ENCODE data around the gene RAC3.

The RAC3 gene

GRCh38 chr17:82077617-82078358 lies 46.3 kb downstream of the RAC3 start:
- no peak for DNase-seq

GRCh38 chr17:82078433-82078832 lies 47.0 kb downstream of the RAC3 start:
- no peak for DNase-seq

GRCh38 chr17:82079001-82079677 lies 47.7 kb downstream of the RAC3 start:
- DNase-seq, result no peak

GRCh38 chr17:82080048-82080788 lies 48.7 kb downstream of the RAC3 start:
- no peak for DNase-seq

- no peak for DNase-seq
These were observed 49.4 kb downstream of the RAC3 start for GRCh38 chr17:82080789-82081464.

DNA sequence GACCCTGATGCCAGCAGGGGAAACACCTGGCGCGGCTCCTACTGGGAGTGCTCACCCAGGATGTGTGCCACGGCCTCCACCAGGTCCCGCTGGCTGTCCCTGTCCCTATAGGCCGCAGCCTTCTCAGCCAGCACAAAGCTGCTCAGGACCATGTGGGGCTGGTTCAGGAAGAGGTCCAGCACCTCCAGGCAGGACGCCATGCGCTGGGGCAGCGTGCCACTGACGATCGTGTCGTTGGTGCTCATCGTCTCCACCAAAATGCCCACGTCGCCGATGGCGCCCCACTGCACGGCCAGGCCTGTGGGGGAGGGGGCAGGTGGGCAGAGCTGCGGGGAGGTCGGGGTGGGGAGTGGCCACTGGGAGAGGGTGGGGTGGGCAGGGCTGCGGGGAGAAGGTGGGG lies 50.1 kb downstream of the RAC3 start:
- DNase-seq, result no peak

- DNase-seq, result no peak
These were observed 50.5 kb downstream of the RAC3 start for GRCh38 chr17:82081966-82082365.

GRCh38 chr17:82082456-82082855 lies 51.0 kb downstream of the RAC3 start:
- no peak for DNase-seq

DNA sequence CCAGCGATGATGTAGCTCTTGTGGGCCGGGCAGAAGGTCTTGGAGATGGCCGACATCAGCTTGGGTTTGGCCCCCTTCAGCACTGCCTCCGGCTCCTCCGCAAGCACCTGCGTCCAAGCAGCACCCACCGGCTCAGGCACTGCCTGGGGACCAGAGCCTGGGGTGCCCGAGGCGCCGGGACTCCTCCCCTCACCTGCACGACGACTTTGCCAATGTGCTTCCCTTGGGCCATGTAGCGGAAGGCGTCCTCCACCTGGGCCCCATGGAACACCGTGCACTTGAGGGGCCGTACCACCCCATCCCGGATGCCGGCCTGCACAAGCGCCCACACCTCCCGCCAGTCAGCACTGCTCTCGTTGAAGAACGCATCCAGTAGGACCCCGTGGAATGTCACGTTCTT lies 51.5 kb downstream of the RAC3 start:
- DNase-seq, result no peak

Measured in NCI-H446 (cell line).